ENCODE measurements around the gene KCP.

Gene KCP

DNA sequence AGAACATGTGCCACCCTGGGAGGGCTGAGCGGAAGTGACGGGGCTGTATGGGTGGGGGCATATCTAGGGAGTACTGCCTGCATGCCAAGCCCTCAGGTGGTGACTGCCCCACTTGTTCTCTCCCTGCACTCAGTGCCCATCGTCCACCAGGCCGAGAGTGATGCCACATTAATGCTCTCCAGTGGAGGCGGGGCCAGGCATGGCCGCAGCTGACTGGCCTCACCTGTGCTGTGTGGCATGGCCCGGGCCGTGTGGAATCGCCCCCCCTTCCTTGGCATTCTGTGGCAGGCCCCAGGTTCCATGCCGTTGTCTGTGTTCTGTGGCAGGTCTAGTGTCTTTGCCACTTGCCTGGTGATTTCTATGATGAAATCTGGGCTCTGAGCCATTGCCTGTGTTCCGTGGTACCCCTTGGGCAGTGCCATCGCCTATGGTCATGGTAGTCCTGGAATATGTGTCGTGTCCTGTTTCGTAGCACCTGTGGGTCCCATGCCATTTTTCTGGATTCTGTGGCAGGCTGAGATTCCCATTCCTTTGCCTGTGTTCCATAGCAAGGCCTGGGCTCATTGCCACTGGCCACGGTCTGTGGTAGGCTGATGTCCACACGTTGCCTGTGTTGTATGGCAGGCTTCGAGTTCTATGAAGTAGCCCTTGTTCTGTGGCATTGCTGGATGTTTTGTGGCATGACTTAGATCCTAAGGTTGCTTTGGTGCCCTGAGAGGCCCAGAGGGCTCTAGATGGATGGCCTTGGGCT is 71.4 kb downstream of the KCP start:
- DNase-seq (ENCODE audit: low spot score) = no peak

DNA sequence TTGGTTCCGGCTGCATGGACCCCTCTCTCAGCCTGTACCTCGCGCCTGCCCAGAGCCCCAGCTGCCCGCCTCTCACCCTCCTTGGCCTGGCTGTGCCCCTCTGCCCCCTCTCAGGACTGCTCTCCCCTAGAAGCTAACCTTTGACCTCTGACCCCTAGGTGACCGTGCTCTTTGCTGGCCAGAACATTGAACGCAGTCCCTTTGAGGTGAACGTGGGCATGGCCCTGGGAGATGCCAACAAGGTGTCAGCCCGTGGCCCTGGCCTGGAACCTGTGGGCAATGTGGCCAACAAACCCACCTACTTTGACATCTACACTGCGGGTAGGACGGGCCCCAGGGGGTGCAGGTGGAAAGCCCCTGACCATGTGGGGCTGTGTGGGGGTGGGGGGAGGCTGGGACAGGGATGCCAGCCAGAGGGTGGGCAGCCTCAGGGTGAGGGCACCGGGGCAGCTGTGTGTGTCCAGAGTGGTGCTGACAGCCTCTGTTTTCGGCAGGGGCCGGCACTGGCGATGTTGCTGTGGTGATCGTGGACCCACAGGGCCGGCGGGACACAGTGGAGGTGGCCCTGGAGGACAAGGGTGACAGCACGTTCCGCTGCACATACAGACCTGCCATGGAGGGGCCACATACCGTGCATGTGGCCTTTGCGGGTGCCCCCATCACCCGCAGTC is 72.3 kb downstream of the KCP start:
- no peak for DNase-seq (ENCODE audit: low spot score)

GRCh38 chr7:128837521-128837921 is 73.0 kb downstream of the KCP start:
- DNase-seq (ENCODE audit: low spot score) = no peak

GRCh38 chr7:128836729-128837348 is 73.7 kb downstream of the KCP start:
- DNase-seq (ENCODE audit: low spot score) = no peak

DNA sequence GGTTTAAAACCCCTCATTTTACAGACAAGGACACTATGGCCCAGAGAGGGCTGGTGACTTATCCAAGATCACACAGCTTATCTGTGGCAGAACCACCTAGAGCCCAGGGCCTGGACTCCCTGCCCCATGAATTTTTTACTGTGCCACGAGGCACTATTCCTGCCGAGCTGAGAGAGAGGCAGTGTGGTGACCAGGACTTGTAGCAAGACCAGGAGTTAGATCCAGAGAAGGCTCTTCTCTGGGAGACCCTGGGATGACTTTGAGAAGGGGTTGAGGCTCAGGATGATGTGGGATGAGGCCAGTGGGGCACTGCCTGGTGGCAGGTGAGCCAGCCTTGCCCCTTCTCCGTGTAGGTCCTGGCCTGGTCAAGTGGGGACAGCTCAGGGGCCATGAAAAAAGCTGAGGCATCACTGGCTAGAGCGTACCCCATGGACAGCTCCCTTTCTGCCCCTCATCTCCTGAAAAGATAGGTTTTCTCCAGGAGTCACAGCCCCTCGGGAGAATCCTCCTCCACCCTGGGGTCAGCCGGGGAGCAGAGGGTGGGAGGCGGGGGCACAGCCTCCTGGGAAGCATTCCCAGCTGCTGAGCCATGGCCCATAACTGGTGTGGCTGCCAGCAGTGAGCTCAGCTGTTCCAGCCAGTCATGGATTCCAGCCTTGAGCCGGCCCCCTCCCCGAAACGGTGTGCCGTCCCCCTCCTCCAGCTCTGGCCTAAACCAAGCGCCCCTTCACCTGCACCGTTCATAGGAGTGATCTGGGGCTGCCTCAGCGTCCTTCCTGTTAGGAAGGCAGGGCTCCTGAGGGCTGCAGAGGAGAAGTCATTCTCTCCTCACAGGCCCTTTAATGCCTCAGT is 74.5 kb downstream of the KCP start:
- DNase-seq (ENCODE audit: low spot score) = no peak

DNA sequence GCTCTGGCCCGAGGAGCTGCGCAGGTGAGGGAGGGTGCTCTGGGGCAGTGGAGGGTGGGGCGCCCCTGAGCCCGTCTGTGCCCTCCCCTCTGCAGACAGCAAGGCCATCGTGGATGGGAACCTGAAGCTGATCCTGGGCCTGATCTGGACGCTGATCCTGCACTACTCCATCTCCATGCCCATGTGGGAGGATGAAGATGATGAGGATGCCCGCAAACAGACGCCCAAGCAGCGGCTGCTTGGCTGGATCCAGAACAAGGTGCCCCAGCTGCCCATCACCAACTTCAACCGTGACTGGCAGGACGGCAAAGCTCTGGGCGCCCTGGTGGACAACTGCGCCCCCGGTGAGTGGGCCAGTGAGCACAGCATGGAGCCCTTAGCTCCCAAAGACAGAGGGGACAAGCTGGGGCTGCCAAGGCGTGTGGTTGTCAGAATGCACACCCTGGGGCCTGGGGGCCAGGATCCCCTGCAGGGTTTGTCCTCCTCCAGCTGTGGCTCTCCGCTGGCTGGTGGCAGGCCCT is 75.2 kb downstream of the KCP start:
- no peak for DNase-seq (ENCODE audit: low spot score)

- no peak for DNase-seq (ENCODE audit: low spot score)
Measured at GRCh38 chr7:128833946-128834325, 76.6 kb downstream of the KCP start.

DNA sequence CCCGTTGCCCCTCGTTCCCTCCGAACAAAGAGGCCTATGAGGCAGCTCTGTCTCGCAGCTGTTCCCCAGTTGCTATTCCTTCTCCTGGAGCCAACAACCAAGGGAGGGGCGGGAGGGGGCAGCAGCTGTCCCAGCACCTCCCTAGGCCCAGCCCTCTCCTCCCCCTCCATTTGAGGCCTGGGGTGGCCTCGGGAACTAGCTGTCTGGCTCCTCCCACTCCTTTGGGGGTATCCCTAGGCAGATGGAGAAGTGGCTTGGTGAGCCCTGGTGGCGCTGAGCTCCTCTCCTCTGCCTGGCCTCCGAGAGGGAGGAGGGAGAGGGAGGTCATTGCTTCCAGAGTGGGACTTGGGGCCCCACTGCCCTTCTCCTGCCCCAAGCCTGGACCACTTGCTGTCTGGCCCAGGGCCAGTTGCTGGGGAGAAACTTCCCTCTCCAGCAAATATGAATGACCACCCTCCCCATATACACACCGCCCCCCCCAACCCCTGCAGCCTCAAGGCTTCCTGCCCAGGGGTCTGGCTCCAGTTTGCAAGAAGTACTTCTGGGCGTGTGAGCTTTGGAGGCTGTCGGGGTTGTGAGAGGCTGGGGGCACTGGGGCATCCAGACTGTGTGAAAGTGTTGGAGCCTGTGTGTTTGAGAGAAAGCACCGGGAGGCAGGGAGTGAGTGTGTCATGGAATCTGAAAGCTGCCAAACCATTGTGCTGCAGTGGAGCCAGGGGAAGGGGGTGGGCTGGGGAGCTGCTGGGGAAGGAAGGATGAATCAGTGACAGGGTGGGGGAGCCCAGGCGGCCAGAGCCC is 77.2 kb downstream of the KCP start:
- DNase-seq (ENCODE audit: low spot score) = no peak

GRCh38 chr7:128832880-128833147 is 77.7 kb downstream of the KCP start:
- DNase-seq (ENCODE audit: low spot score) = no peak

GRCh38 chr7:128831994-128832879 is 78.3 kb downstream of the KCP start:
- no peak for DNase-seq (ENCODE audit: low spot score)

- DNase-seq (ENCODE audit: low spot score) = no peak
Measured at GRCh38 chr7:128831178-128831993, 79.1 kb downstream of the KCP start.

GRCh38 chr7:128830231-128831177 is 80.0 kb downstream of the KCP start, which contains the start of gene FLNC:
FLNC (plus strand) TSS chr7:128830406; CDS start chr7:128830638, 232 bp downstream.
- peak; percentile 26 for DNase-seq (ENCODE audit: low spot score)

- peak; percentile 26 for DNase-seq (ENCODE audit: low spot score)
Measured at GRCh38 chr7:128829391-128830166, 80.9 kb downstream of the KCP start.

DNA sequence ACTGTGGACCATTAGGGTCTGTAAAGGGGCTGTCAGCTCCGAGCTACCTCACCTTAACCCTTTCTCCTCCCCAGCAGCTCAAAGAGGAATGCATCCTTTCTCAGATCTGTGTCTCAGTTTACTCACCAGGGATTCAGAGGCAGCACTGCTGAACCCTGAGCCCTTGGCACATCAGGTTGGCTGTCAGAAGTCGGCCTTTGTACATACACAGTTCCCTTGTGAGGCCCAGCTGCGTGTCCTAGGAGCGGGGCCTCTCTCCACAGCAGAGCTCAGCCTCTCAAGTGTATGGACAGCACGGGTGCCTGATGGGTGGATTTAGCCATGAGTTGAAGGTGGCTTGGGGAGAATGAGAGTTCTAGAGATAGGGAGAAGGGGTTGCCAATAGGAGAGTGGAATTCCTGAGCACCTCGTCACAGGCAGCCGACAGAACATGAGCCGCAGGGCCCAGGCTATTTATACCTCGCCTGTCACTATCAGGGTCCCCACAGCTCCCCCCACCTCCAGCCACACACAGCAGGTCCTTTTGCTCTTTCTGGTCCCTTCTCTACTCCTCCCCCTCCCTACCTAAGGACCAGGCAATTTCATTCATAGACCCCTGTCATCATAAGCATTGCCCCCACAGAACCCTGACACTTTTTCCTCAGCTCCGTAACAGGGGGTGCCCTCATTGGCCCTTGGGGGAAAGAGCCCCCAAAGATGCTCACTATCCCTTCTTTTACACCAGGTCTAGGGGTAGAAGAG is 82.4 kb downstream of the KCP start:
- peak; percentile 15 for DNase-seq (ENCODE audit: low spot score)

DNA sequence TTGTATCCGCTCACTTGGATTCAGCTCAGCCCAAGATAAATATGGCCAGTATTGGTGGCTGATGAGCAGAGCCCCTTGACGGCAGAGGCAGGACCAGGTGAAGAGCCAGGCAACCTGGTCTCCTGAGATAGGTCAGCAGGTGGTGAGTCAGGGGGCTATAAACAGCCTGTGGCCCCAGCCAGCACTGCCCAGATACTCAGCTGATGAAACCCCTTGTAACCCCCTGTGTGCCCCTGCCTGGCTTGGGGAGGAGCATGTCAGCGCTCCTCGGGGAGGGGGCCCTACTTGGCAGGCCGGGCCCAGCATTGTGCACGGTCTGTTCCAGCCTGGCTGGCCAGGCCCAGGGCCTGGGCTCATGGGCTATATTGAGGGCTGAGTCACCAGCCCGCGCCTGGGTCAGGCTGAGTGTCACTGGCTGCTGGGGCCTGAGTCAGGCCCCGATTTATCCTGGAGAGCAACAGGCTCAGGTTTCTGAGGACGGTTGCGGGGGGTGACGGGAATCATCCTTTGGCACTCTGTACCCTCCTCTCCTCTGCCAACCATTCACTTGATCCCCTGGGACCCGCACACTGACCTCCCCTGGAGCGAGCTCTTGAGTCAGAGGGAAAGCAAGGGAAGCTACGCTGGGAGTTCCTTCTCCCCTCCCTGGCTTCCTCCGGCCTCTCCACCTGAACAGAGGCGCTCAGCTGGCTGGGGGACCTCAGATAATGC is 83.1 kb downstream of the KCP start:
- peak; percentile 58 for DNase-seq (ENCODE audit: low spot score)

- DNase-seq (ENCODE audit: low spot score) = no peak
Measured at GRCh38 chr7:128826916-128827247, 83.6 kb downstream of the KCP start.
